Activated naive CD8-positive, alpha-beta T cell treated with anti-CD3 and anti-CD28 coated beads, Interleukin-2, amount 50 U/mL, for 24 hours (primary cell): Measurements from ENCODE around the gene JOSD2.
"Not testable (repeated sequence)": the region's sequence is repeated elsewhere in the genome, so short reads cannot be mapped to it uniquely, and the experiment has no call there.

Experiments
- ATAC-seq: fragments of 150-1000 bp; cut with Tn5 transposase; one replicate; pipeline ENCODE4 v1.10.0; 2021
- DNase-seq: peaks from one replicate; pipeline ENCODE4 v3.0.0; 2021
- H3K27ac Mint-ChIP-seq: one replicate; pipeline ENCODE4 v1.8.0; 2021; ENCODE audit warnings: mild to moderate bottlenecking, mixed read lengths
- H3K27me3 Mint-ChIP-seq: one replicate; pipeline ENCODE4 v1.8.0; 2021; ENCODE audit warnings: mixed read lengths
- H3K36me3 Mint-ChIP-seq: one replicate; pipeline ENCODE4 v1.8.0; 2021; ENCODE audit warnings: low read depth, mixed read lengths
- H3K4me1 Mint-ChIP-seq: one replicate; pipeline ENCODE4 v1.8.0; 2021; ENCODE audit warnings: mixed read lengths
- H3K4me3 Mint-ChIP-seq: one replicate; pipeline ENCODE4 v1.8.0; 2021; ENCODE audit warnings: mild to moderate bottlenecking, moderate library complexity, mixed read lengths
- H3K9me3 Mint-ChIP-seq: one replicate; pipeline ENCODE4 v1.8.0; 2021; ENCODE audit warnings: mixed read lengths

Gene JOSD2

DNA sequence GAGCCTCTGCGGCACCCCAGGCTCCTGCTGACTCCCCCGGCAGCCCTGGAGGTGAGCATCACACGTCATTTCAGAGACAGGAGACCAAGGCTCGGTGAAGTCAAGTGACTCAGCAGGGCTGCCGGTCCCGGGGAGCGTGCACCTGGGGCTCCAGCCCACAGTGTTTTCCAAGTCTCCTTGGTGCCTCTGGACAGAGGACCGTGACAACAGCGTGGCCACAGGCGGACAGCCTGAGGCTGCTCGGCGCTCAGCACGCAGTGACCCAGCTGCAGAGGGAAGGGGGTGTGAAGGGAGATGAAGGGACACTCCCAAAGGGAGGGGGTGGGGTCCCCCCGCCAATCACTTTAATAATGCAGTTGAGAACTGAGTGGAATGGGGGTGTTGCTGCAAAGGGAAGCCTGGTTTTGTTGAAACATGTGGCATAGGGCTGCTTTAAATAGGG, 20.2 kb upstream of the JOSD2 start:
- H3K4me1 Mint-ChIP-seq = peaks cover 3% of the 10 kb centered on the region

DNA sequence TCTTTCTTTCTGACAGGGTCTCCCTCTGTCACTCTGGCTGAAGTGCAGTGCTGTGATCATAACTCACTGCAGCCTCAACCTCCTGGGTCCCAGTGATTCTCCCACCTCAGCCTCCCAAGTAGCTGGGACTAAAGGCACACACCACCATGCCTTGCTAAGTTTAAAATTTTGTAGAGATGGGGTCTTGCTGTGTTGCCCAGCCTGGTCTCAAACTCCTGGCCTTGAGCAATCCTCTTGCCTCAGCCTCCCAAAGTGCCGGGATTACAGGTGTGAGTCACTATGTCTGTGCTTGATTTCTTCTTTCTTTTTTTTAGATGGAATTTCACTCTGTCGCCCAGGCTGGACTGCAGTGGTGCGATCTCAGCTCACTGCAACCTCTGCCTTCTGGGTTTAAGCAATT, 17.1 kb upstream of the JOSD2 start:
- not testable (repeated sequence) for H3K4me3 Mint-ChIP-seq

More for the DNA sequence above, 20.2 kb upstream of the JOSD2 start:
- no peak overlapping the region for H3K4me3 Mint-ChIP-seq
- DNase-seq (no peak), ATAC-seq (no peak)
- no peak overlapping the region for H3K27ac Mint-ChIP-seq
- H3K27me3 Mint-ChIP-seq = peaks cover 16% of the 10 kb centered on the region
- no peaks in the 10 kb centered on the region for H3K36me3 Mint-ChIP-seq
- H3K9me3 Mint-ChIP-seq = no peaks in the 10 kb centered on the region

GRCh38 chr19:50522881-50523280, 11.9 kb upstream of the JOSD2 start:
- no peak for DNase-seq
- Mint-ChIP-seq H3K4me1 (no peaks in the 10 kb centered on the region), H3K36me3 (no peaks in the 10 kb centered on the region), H3K27me3 (peaks cover 6% of the 10 kb centered on the region), H3K27ac (no peak overlapping the region), H3K9me3 (no peaks in the 10 kb centered on the region), H3K4me3 (no peak overlapping the region)
- ATAC-seq = no peak

More for the DNA sequence above, 17.1 kb upstream of the JOSD2 start:
- not testable (repeated sequence) for H3K9me3 Mint-ChIP-seq, DNase-seq, H3K27ac Mint-ChIP-seq, H3K36me3 Mint-ChIP-seq, ATAC-seq, H3K4me1 Mint-ChIP-seq
- H3K27me3 Mint-ChIP-seq = peaks cover 12% of the 10 kb centered on the region

- no peaks in the 10 kb centered on the region for H3K4me1 Mint-ChIP-seq
- no peaks in the 10 kb centered on the region for H3K9me3 Mint-ChIP-seq
- no peak overlapping the region for H3K27ac Mint-ChIP-seq
- no peaks in the 10 kb centered on the region for H3K36me3 Mint-ChIP-seq
- peaks cover 2% of the 10 kb centered on the region for H3K27me3 Mint-ChIP-seq
- DNase-seq = no peak
- no peak for ATAC-seq
- no peak overlapping the region for H3K4me3 Mint-ChIP-seq
These were observed 10.0 kb upstream of the JOSD2 start for GRCh38 chr19:50520822-50521465.

- H3K27me3 Mint-ChIP-seq = peaks cover 7% of the 10 kb centered on the region
These were observed 8.1 kb upstream of the JOSD2 start for GRCh38 chr19:50519006-50519575.

DNA sequence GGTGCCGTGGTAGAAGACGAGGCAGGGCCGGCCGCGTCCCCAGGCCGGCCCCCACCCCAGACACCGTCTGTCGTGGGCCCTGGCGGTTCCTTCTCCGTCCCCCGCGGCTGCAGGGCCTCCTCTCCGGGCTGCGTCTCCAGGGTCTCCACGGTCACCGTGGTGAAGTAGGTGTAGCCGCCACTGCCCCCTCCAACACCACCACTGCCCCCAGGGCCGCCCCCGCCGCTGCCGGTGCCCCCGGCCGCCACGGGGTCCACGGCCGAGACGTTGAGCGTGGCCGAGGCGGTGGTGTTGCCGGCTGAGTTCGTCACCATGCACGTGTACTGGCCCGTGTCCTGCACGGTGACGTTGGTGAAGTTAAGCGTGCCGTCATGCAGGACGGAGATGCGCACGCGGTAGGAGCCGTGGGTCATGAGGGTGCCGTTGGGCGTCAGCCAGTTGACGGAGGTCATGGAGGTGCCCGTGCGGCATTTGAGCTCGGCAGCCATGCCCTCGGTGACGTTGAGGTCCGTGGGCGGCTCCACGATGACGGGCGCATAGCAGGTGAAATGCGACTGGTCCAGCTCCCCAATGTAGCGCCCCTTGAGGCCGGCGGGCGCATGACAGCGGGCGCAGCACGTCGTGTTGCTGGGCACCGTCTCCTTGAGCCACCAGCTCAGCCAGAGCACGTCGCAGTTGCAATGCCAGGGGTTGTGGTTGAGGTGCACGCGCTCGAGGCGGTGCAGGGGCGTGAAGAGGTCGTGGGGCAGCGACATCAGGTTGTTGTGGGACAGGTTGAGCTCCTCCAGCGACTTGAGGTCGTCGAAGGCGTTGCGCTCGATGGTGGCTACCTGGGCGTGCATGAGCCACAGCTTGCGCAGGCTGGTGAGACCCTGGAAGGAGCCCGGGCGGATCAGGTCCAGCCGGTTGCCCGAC, 7.4 kb upstream of the JOSD2 start:
- DNase-seq = no peak
- Mint-ChIP-seq H3K27me3 (peaks cover 9% of the 10 kb centered on the region), H3K9me3 (no peaks in the 10 kb centered on the region), H3K4me3 (no peak overlapping the region), H3K4me1 (peaks cover 1% of the 10 kb centered on the region), H3K36me3 (no peaks in the 10 kb centered on the region), H3K27ac (no peak overlapping the region)
- no peak for ATAC-seq

More at GRCh38 chr19:50519006-50519575, 8.1 kb upstream of the JOSD2 start:
- Mint-ChIP-seq H3K36me3 (no peaks in the 10 kb centered on the region), H3K4me1 (peaks cover 1% of the 10 kb centered on the region), H3K27ac (no peak overlapping the region), H3K4me3 (no peak overlapping the region), H3K9me3 (no peaks in the 10 kb centered on the region)
- ATAC-seq (no peak), DNase-seq (no peak)

GRCh38 chr19:50517704-50518075, 6.7 kb upstream of the JOSD2 start:
- H3K9me3 Mint-ChIP-seq = no peaks in the 10 kb centered on the region
- H3K4me1 Mint-ChIP-seq = peaks cover 1% of the 10 kb centered on the region
- H3K27me3 Mint-ChIP-seq = peaks cover 13% of the 10 kb centered on the region
- no peak for DNase-seq
- no peak for ATAC-seq
- H3K27ac Mint-ChIP-seq = no peak overlapping the region
- H3K36me3 Mint-ChIP-seq = no peaks in the 10 kb centered on the region
- no peak overlapping the region for H3K4me3 Mint-ChIP-seq

DNA sequence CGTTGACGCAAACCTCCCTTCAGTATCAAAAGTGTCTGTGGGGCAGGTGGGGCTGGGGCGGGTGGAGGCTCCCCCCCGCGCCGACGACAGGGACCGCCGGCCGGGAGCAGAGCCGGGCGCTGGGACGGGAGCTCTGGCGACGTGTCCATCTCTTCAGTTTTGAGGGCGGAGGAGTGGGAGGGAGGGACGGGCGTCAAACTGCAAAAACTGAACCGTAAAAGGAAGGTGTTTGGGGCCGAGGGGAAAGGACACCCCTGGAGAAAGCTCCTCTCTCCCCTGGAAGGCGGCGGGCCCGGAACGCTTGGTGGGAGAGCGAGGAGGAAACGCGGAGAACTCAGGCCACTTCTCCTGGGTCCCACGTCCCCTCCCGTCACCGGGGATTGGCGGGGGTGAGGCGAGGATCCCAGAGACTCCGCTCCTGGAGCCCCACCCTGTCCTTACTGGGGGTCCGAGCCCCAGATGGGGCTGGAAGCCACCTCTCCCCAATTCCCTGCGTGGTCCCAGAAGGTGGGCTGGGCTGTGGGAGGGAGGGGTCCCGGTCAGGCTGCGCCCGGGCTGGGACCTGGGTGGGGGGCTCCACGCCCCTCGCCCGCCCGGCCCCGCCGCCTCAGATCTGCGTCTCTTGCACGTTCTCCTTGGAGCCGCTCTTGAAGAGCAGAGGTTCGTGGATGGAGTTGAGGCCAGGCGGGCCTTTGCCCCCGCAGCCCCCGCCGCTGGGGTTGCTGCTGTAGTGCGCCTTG, 6.1 kb upstream of the JOSD2 start:
- DNase-seq (no peak), ATAC-seq (no peak)
- no peak overlapping the region for H3K4me3 Mint-ChIP-seq
- H3K27me3 Mint-ChIP-seq = peaks cover 13% of the 10 kb centered on the region
- H3K9me3 Mint-ChIP-seq = no peaks in the 10 kb centered on the region
- no peak overlapping the region for H3K27ac Mint-ChIP-seq
- H3K36me3 Mint-ChIP-seq = no peaks in the 10 kb centered on the region
- peaks cover 1% of the 10 kb centered on the region for H3K4me1 Mint-ChIP-seq

DNA sequence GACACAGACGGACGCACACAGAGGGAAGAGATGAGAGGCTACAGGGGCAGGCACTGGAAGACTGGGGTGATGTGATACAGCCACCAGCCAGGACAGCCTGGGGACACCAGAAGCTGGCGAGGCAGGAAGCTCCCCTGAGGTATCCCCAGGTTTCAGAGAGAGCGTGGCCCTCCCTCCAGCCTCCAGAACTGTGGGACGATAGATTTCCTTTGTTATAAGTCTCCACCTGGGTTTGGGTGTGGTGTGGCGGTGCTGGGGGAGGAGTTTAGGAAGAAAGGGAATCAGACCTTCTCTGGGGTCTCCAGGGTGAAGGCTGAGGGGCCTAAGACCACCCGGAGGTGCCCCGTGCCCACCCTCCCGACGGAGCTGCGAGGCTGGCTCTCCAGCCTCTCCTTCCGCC, 5.5 kb upstream of the JOSD2 start:
- Mint-ChIP-seq H3K27ac (no peak overlapping the region), H3K9me3 (no peaks in the 10 kb centered on the region), H3K27me3 (peaks cover 13% of the 10 kb centered on the region), H3K4me3 (no peak overlapping the region), H3K36me3 (no peaks in the 10 kb centered on the region), H3K4me1 (peaks cover 5% of the 10 kb centered on the region)
- no peak for ATAC-seq
- DNase-seq = no peak

DNA sequence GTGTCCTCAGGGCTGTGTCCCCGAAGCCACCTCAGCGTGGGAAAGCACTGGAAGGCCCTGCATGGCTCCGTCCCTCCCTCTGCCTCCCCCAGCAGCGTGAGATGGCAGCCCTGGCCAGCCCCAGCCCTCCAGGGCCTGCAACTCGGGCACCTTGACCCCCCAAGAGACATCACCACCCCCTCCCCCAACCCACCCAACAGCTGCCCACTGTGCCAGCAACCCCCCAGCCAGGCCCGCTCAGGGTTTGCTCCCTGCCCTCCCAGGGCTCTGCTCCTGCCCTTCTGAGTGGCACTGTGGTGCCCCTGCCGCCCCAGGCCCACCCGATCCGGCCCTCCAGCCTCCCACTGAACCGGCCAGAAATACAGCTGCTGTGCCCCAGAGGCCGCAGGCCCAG, 4.2 kb upstream of the JOSD2 start:
- Mint-ChIP-seq H3K36me3 (peaks cover 2% of the 10 kb centered on the region), H3K9me3 (no peaks in the 10 kb centered on the region), H3K27me3 (peaks cover 13% of the 10 kb centered on the region), H3K4me3 (no peak overlapping the region), H3K4me1 (peaks cover 12% of the 10 kb centered on the region), H3K27ac (no peak overlapping the region)
- DNase-seq = no peak
- ATAC-seq = no peak

DNA sequence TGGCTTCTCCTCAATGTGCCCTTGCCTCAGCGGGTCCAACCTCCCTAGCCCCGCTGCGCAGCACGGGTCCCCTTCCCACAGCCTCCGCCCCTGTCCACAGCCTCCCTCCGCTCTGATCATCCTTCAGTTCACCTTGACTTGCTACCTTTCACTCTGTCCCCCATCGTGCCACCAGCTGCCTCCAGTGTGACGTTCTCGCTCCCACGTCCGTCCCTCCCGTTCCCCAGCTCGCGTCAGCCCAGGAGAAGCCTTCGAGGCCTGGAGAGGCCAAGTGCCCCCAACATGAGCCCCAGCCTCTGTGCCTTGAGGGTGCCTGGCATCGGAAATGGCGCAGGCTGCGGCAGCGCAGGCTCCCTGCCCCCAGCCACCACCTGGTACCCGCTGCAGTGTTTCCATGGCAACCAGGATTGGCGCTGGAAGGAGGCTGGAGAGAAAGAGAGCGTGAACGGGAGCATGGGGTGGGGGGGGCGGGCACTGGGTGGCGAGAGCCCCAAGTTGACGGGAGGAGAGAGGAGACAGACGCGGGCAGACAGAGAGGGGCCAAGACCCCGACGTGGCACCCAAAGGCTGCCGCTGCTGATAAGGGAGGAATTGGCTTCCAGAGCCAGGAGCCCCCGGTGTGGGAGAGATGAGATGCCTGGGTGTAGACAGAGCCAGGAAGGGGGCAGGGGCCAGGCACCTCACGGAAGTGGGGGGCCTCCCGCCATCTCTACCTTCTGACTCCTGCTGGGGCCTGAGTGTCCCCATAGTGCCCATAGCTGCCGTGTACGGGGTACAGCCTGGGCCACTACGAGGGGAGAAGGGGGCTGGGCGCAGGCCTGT, 3.6 kb upstream of the JOSD2 start:
- Mint-ChIP-seq H3K27me3 (peaks cover 12% of the 10 kb centered on the region), H3K27ac (no peak overlapping the region), H3K9me3 (no peaks in the 10 kb centered on the region), H3K4me3 (no peak overlapping the region), H3K36me3 (peaks cover 2% of the 10 kb centered on the region), H3K4me1 (peaks cover 12% of the 10 kb centered on the region)
- ATAC-seq (no peak), DNase-seq (no peak)

GRCh38 chr19:50513746-50514345, 2.9 kb upstream of the JOSD2 start, which contains the start of gene ASPDH:
Gene ASPDH, minus strand, starts transcription at chr19:50513913. Its CDS starts 90 bp downstream, at chr19:50513823.
- no peak within 1 kb of the TSS for H3K4me3 Mint-ChIP-seq
- peaks cover 2% of the 10 kb centered on the region for H3K36me3 Mint-ChIP-seq
- H3K27me3 Mint-ChIP-seq = peaks cover 11% of the 10 kb centered on the region
- no peaks in the 10 kb centered on the region for H3K9me3 Mint-ChIP-seq
- H3K4me1 Mint-ChIP-seq = peaks cover 15% of the 10 kb centered on the region
- no peak within 1 kb of the TSS for H3K27ac Mint-ChIP-seq
- DNase-seq (no peak), ATAC-seq (no peak)

GRCh38 chr19:50512999-50513745, 2.2 kb upstream of the JOSD2 start:
- Mint-ChIP-seq H3K4me3 (no peak overlapping the region), H3K27ac (no peak overlapping the region), H3K36me3 (peaks cover 2% of the 10 kb centered on the region), H3K4me1 (peaks cover 16% of the 10 kb centered on the region), H3K9me3 (no peaks in the 10 kb centered on the region), H3K27me3 (peaks cover 11% of the 10 kb centered on the region)
- no peak for DNase-seq
- ATAC-seq = no peak
